HepG2 (cell line): ENCODE data around the gene ANO10. TPM values are rescaled to one million over a fixed set of nuclear protein-coding genes. Genes with fewer than 3 reads are reported as not detected.

Source experiments
- CREM ChIP-seq, 2 experiments: sonication (generic) in 1 of 2; formaldehyde crosslinking in 1 of 2; IDR thresholded peaks; 2 replicates each; pipeline versions ENCODE4 v1.4.0 to v1.6.1; 2016 to 2020; ENCODE audit warnings: antibody characterized with exemption in 1 of 2, mild to moderate bottlenecking in 1 of 2, missing genetic modification reagents in 1 of 2
- ETV5 ChIP-seq: IDR thresholded peaks from 2 replicates; pipeline ENCODE4 v1.6.1; 2018; ENCODE audit warnings: missing biosample characterization, missing genetic modification reagents, inconsistent platforms, borderline replicate concordance
- GATAD2A ChIP-seq: IDR thresholded peaks from 2 replicates; pipeline ENCODE4 v1.6.1; 2016
- HDAC1 ChIP-seq: sonication (generic); formaldehyde crosslinking; IDR thresholded peaks from 2 replicates; pipeline ENCODE4 v1.5.1; 2020; ENCODE audit warnings: mild to moderate bottlenecking, missing genetic modification reagents
- HMG20A ChIP-seq: IDR thresholded peaks from 2 replicates; pipeline ENCODE4 v1.6.1; 2016; ENCODE audit warnings: borderline replicate concordance
- NAIF1 ChIP-seq: sonication (generic); formaldehyde crosslinking; IDR thresholded peaks from 2 replicates; pipeline ENCODE4 v1.5.0; 2020; ENCODE audit warnings: mild to moderate bottlenecking, missing genetic modification reagents, borderline replicate concordance
- NFRKB ChIP-seq: fragments of 450-650 bp; IDR thresholded peaks from 2 replicates; pipeline ENCODE4 v1.6.1; 2017
- NKX3-1 ChIP-seq: sonication (generic); formaldehyde crosslinking; IDR thresholded peaks from 2 replicates; pipeline ENCODE4 v1.5.0; 2020; ENCODE audit warnings: missing genetic modification reagents
- RFX3 ChIP-seq: IDR thresholded peaks from 2 replicates; pipeline ENCODE4 v1.6.1; 2016; ENCODE audit warnings: missing biosample characterization, missing genetic modification reagents
- SNAI1 ChIP-seq: sonication (generic); formaldehyde crosslinking; IDR thresholded peaks from 2 replicates; pipeline ENCODE4 v1.5.0; 2020; ENCODE audit warnings: mild to moderate bottlenecking, missing genetic modification reagents, borderline replicate concordance
- TFE3 ChIP-seq: IDR thresholded peaks from 2 replicates; pipeline ENCODE4 v1.6.1; 2016
- ZBED4 ChIP-seq: sonication (generic); formaldehyde crosslinking; IDR thresholded peaks from 2 replicates; pipeline ENCODE4 v1.4.0; 2020; ENCODE audit warnings: missing genetic modification reagents, borderline replicate concordance
- ZBTB26 ChIP-seq: IDR thresholded peaks from 2 replicates; pipeline ENCODE4 v1.6.1; 2016; ENCODE audit warnings: missing compliant biosample characterization, missing genetic modification reagents, borderline replicate concordance
- ZFAT ChIP-seq: sonication (generic); formaldehyde crosslinking; conservative IDR thresholded peaks from 2 replicates; pipeline ENCODE4 v1.8.1; 2023; ENCODE audit warnings: missing genetic modification reagents, inconsistent platforms
- ZFP91 ChIP-seq: sonication (generic); formaldehyde crosslinking; IDR thresholded peaks from 2 replicates; pipeline ENCODE4 v1.9.0; 2022; ENCODE audit warnings: missing genetic modification reagents, mild to moderate bottlenecking, borderline replicate concordance
- ZFX ChIP-seq: sonication (generic); formaldehyde crosslinking; IDR thresholded peaks from 2 replicates; pipeline ENCODE4 v1.4.0; 2020; ENCODE audit warnings: mild to moderate bottlenecking, low read depth, missing genetic modification reagents, moderate library complexity
- ZNF263 ChIP-seq: sonication (generic); formaldehyde crosslinking; IDR thresholded peaks from 2 replicates; pipeline ENCODE4 v1.4.0; 2020; ENCODE audit warnings: missing genetic modification reagents
- ZNF333 ChIP-seq: sonication (generic); formaldehyde crosslinking; IDR thresholded peaks from 2 replicates; pipeline ENCODE4 v1.4.0; 2020; ENCODE audit warnings: mild to moderate bottlenecking, missing genetic modification reagents, borderline replicate concordance
- ZNF432 ChIP-seq: sonication (generic); formaldehyde crosslinking; IDR thresholded peaks from 2 replicates; pipeline ENCODE4 v1.5.0; 2020; ENCODE audit warnings: missing genetic modification reagents, mild to moderate bottlenecking, borderline replicate concordance
- ZNF44 ChIP-seq: sonication (generic); formaldehyde crosslinking; IDR thresholded peaks from 2 replicates; pipeline ENCODE4 v1.5.1; 2020; ENCODE audit warnings: mild to moderate bottlenecking, missing genetic modification reagents
- ZNF619 ChIP-seq: sonication (generic); formaldehyde crosslinking; IDR thresholded peaks from 2 replicates; pipeline ENCODE4 v1.4.0; 2020; ENCODE audit warnings: mild to moderate bottlenecking, missing genetic modification reagents
- ZNF720 ChIP-seq: sonication (generic); formaldehyde crosslinking; IDR thresholded peaks from 2 replicates; pipeline ENCODE4 v1.4.0; 2020; ENCODE audit warnings: missing genetic modification reagents
- polyA plus RNA-seq, 8 experiments: library from polyadenylated mRNA; depleted of rRNA in 3 of 8; stranded (reverse) in 7 of 8; unstranded in 1 of 8; fragments of >200 nt; fragmentation: Illumina TruSeq in 4 of 8; extraction: Trizol in 4 of 8; gene quantifications; 2 replicates each; pipeline versions ENCODE4 v1.2.1 to v1.2.3, GENCODE V29; 2011 to 2016; ENCODE audit warnings: low read depth in 4 of 8, missing spikeins in 1 of 8, mixed read lengths in 1 of 8; ENCODE audit not compliant: insufficient read depth in 1 of 8
- total RNA-seq, 5 experiments: library from RNA; depleted of rRNA; stranded (reverse); fragments of >200 nt; fragmentation: Illumina TruSeq; extraction: Trizol; gene quantifications; 2 replicates each; pipeline ENCODE4 v1.2.3, GENCODE V29; 2016; ENCODE audit warnings: low read depth in 1 of 5

ANO10 gene
- total and polyA plus RNA-seq, 2 of the 13 experiments (the other 11 are each of a cell fraction or from before 2014, with no cell fraction given): 10.4 to 13.1 TPM

- TF ChIP-seq NKX3-1 (CRISPR knock-in tag) (no peak), ZNF263 (CRISPR knock-in tag) (peak; percentile 42; the same call in 1 of the 2 replicates), HMG20A (CRISPR knock-in tag) (0 out of 2 replicates have a peak, but pooled peaks have one; percentile 23), ZNF619 (CRISPR knock-in tag) (0 out of 2 replicates have a peak, but pooled peaks have one; percentile 28), ZFX (CRISPR knock-in tag) (peak; percentile 26; the same call in 1 of the 2 replicates), HDAC1 (CRISPR knock-in tag) (no peak), ETV5 (CRISPR knock-in tag) (no peak; the same call in 1 of the 2 replicates), GATAD2A (CRISPR knock-in tag) (peak; percentile 26), ZBTB26 (no peak), ZNF44 (CRISPR knock-in tag) (no peak), NAIF1 (CRISPR knock-in tag) (no peak), SNAI1 (no peak), NFRKB (no peak), CREM (IDR thresholded peaks at IDR 0.05) (peak; percentile 27; the same call in 1 of the 2 replicates), CREM (CRISPR knock-in tag; IDR thresholded peaks at IDR 0.05) (no peak), RFX3 (CRISPR knock-in tag) (no peak), ZNF333 (no peak), ZBED4 (CRISPR knock-in tag) (no peak), ZFP91 (CRISPR knock-in tag) (no peak; the same call in 1 of the 2 replicates), ZFAT (no peak), TFE3 (CRISPR knock-in tag) (peak; percentile 28; the same call in 1 of the 2 replicates), ZNF432 (CRISPR knock-in tag) (no peak), ZNF720 (no peak)
Observed at GRCh38 chr3:43317461-43318316, 304.1 kb downstream of the ANO10 start (continued).
